ENCODE measurements around the gene NGEF.

The NGEF gene

GRCh38 chr2:233039846-233040530 lies 26.9 kb upstream of the NGEF start:
- no peaks in the 10 kb centered on the region for H3K36me3 ChIP-seq (ENCODE audit: control insufficient read depth, insufficient read depth, low read length)
- peaks cover 3% of the 10 kb centered on the region for H3K27me3 ChIP-seq (ENCODE audit: control insufficient read depth, insufficient read depth, low read length)
- no peaks in the 10 kb centered on the region for H3K9me3 ChIP-seq (ENCODE audit: control insufficient read depth, low read length)
- H3K4me1 ChIP-seq (ENCODE audit: control insufficient read depth, insufficient read depth, low read length): no peaks in the 10 kb centered on the region
- no peak overlapping the region for H3K4me3 ChIP-seq (ENCODE audit: low read length)
- no peak overlapping the region for H3K9ac ChIP-seq (ENCODE audit: low read length)

GRCh38 chr2:233039212-233039845 lies 26.3 kb upstream of the NGEF start:
- Histone ChIP-seq H3K27me3 (ENCODE audit: control insufficient read depth, insufficient read depth, low read length) (peaks cover 3% of the 10 kb centered on the region), H3K36me3 (ENCODE audit: control insufficient read depth, insufficient read depth, low read length) (no peaks in the 10 kb centered on the region), H3K9me3 (ENCODE audit: control insufficient read depth, low read length) (no peaks in the 10 kb centered on the region), H3K4me1 (ENCODE audit: control insufficient read depth, insufficient read depth, low read length) (no peaks in the 10 kb centered on the region), H3K4me3 (ENCODE audit: low read length) (no peak overlapping the region), H3K9ac (ENCODE audit: low read length) (no peak overlapping the region)

- Histone ChIP-seq H3K4me1 (ENCODE audit: control insufficient read depth, insufficient read depth, low read length) (no peaks in the 10 kb centered on the region), H3K9ac (ENCODE audit: low read length) (no peak overlapping the region), H3K36me3 (ENCODE audit: control insufficient read depth, insufficient read depth, low read length) (no peaks in the 10 kb centered on the region), H3K9me3 (ENCODE audit: control insufficient read depth, low read length) (no peaks in the 10 kb centered on the region), H3K4me3 (ENCODE audit: low read length) (no peak overlapping the region), H3K27me3 (ENCODE audit: control insufficient read depth, insufficient read depth, low read length) (no peaks in the 10 kb centered on the region)
Measured at GRCh38 chr2:233037078-233037477, 24.0 kb upstream of the NGEF start.

- Histone ChIP-seq H3K27me3 (ENCODE audit: control insufficient read depth, insufficient read depth, low read length) (no peaks in the 10 kb centered on the region), H3K9ac (ENCODE audit: low read length) (no peak overlapping the region), H3K9me3 (ENCODE audit: control insufficient read depth, low read length) (no peaks in the 10 kb centered on the region), H3K36me3 (ENCODE audit: control insufficient read depth, insufficient read depth, low read length) (no peaks in the 10 kb centered on the region), H3K4me1 (ENCODE audit: control insufficient read depth, insufficient read depth, low read length) (no peaks in the 10 kb centered on the region), H3K4me3 (ENCODE audit: low read length) (no peak overlapping the region)
Measured at GRCh38 chr2:233036162-233036838, 23.2 kb upstream of the NGEF start.

- Histone ChIP-seq H3K4me3 (ENCODE audit: low read length) (no peak overlapping the region), H3K4me1 (ENCODE audit: control insufficient read depth, insufficient read depth, low read length) (no peaks in the 10 kb centered on the region), H3K36me3 (ENCODE audit: control insufficient read depth, insufficient read depth, low read length) (no peaks in the 10 kb centered on the region)
Measured at GRCh38 chr2:233035426-233036161, 22.5 kb upstream of the NGEF start.

DNA sequence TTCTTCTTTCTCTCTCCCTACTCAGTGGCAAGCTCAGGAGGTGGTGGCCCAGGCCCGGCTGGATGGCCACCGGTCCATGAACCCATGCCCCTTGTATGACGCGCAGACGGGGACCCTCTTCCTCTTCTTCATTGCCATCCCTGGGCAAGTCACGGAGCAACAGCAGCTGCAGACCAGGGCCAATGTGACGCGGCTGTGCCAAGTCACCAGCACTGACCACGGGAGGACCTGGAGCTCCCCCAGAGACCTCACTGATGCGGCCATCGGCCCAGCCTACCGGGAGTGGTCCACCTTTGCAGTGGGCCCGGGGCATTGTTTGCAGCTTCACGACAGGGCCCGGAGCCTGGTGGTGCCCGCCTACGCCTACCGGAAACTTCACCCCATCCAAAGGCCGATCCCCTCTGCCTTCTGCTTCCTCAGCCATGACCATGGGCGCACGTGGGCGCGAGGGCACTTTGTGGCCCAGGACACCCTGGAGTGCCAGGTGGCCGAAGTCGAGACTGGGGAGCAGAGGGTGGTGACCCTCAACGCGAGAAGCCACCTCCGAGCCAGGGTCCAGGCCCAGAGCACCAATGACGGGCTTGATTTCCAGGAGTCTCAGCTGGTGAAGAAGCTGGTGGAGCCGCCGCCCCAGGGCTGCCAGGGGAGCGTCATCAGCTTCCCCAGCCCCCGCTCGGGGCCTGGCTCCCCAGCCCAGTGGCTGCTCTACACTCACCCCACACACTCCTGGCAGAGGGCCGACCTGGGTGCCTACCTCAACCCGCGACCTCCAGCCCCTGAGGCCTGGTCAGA lies 21.2 kb upstream of the NGEF start:
- Histone ChIP-seq H3K36me3 (ENCODE audit: control insufficient read depth, insufficient read depth, low read length) (no peaks in the 10 kb centered on the region), H3K9me3 (ENCODE audit: control insufficient read depth, low read length) (no peaks in the 10 kb centered on the region), H3K27me3 (ENCODE audit: control insufficient read depth, insufficient read depth, low read length) (no peaks in the 10 kb centered on the region), H3K4me1 (ENCODE audit: control insufficient read depth, insufficient read depth, low read length) (no peaks in the 10 kb centered on the region), H3K4me3 (ENCODE audit: low read length) (no peak overlapping the region), H3K9ac (ENCODE audit: low read length) (no peak overlapping the region)

More at GRCh38 chr2:233035426-233036161, 22.5 kb upstream of the NGEF start:
- no peak overlapping the region for H3K9ac ChIP-seq (ENCODE audit: low read length)
- H3K27me3 ChIP-seq (ENCODE audit: control insufficient read depth, insufficient read depth, low read length): no peaks in the 10 kb centered on the region
- no peaks in the 10 kb centered on the region for H3K9me3 ChIP-seq (ENCODE audit: control insufficient read depth, low read length)

DNA sequence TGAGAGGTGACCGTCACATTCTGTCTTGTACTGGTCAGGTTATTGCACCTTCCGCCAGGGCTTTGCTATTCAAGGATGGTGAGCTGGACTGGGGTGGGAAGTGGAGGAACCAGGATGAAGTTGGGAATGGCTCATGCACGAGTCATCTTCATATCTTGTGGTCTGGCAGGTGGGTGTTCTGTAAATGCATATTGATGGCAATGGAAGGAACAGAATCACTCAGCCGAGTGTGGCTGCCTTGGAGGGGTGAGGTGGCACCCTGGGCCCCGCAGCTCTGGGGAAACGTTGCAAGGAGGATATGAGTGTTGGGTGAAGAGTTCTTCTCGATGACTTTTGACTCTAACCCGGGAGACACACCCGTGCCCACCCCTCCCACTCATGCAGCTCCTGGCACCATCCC lies 20.6 kb upstream of the NGEF start:
- no peak overlapping the region for H3K4me3 ChIP-seq (ENCODE audit: low read length)
- H3K4me1 ChIP-seq (ENCODE audit: control insufficient read depth, insufficient read depth, low read length): no peaks in the 10 kb centered on the region
- H3K9ac ChIP-seq (ENCODE audit: low read length): no peak overlapping the region
- H3K27me3 ChIP-seq (ENCODE audit: control insufficient read depth, insufficient read depth, low read length): no peaks in the 10 kb centered on the region
- no peaks in the 10 kb centered on the region for H3K36me3 ChIP-seq (ENCODE audit: control insufficient read depth, insufficient read depth, low read length)
- no peaks in the 10 kb centered on the region for H3K9me3 ChIP-seq (ENCODE audit: control insufficient read depth, low read length)

DNA sequence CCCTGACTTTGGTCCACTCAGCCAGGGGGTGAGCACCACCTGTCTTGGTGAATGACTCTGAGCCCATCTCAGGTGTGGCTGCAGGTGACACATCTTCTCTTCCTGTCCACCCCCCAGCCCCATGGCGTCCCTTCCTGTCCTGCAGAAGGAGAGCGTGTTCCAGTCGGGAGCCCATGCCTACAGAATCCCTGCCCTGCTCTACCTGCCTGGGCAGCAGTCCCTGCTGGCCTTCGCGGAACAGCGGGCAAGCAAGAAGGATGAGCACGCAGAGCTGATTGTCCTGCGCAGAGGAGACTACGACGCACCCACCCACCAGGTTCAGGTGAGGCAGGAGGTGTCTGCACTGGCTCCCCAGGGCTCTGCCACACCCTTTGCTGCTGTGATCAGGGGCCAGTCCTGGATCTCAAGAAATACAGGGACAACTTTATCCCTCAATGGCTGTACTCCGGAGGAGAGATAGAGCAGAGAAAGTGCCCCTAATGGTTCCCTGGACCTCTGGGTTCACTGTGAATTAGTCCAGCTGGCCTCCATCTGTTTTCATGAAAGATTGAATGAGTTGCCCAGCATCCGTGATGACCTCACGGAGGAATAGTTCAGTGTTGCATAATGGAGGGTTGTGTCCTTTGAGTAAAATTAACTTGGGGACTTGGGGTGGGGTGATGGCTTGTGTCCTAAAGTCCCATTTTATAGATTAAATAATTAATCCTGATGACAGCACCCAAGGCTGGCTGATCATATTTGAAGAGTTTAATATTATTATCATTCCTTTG lies 19.7 kb upstream of the NGEF start, which contains the start of gene NEU2:
TSS of gene NEU2 (plus strand) at position 122 of the 770 bp plus-strand sequence. CDS start at position 122, 0 bp downstream.
- Histone ChIP-seq H3K9ac (ENCODE audit: low read length) (no peak within 1 kb of the TSS), H3K27me3 (ENCODE audit: control insufficient read depth, insufficient read depth, low read length) (no peaks in the 10 kb centered on the region), H3K4me3 (ENCODE audit: low read length) (no peak within 1 kb of the TSS), H3K9me3 (ENCODE audit: control insufficient read depth, low read length) (no peaks in the 10 kb centered on the region), H3K4me1 (ENCODE audit: control insufficient read depth, insufficient read depth, low read length) (no peaks in the 10 kb centered on the region), H3K36me3 (ENCODE audit: control insufficient read depth, insufficient read depth, low read length) (no peaks in the 10 kb centered on the region)

- Histone ChIP-seq H3K4me3 (ENCODE audit: low read length) (no peak overlapping the region), H3K27me3 (ENCODE audit: control insufficient read depth, insufficient read depth, low read length) (no peaks in the 10 kb centered on the region), H3K36me3 (ENCODE audit: control insufficient read depth, insufficient read depth, low read length) (no peaks in the 10 kb centered on the region), H3K4me1 (ENCODE audit: control insufficient read depth, insufficient read depth, low read length) (no peaks in the 10 kb centered on the region), H3K9me3 (ENCODE audit: control insufficient read depth, low read length) (no peaks in the 10 kb centered on the region), H3K9ac (ENCODE audit: low read length) (no peak overlapping the region)
Measured at GRCh38 chr2:233031556-233032500, 18.8 kb upstream of the NGEF start.

GRCh38 chr2:233029321-233029720 lies 16.3 kb upstream of the NGEF start:
- no peak overlapping the region for H3K4me3 ChIP-seq (ENCODE audit: low read length)
- no peaks in the 10 kb centered on the region for H3K27me3 ChIP-seq (ENCODE audit: control insufficient read depth, insufficient read depth, low read length)
- H3K9me3 ChIP-seq (ENCODE audit: control insufficient read depth, low read length): no peaks in the 10 kb centered on the region
- no peaks in the 10 kb centered on the region for H3K4me1 ChIP-seq (ENCODE audit: control insufficient read depth, insufficient read depth, low read length)
- H3K9ac ChIP-seq (ENCODE audit: low read length): no peak overlapping the region
- no peaks in the 10 kb centered on the region for H3K36me3 ChIP-seq (ENCODE audit: control insufficient read depth, insufficient read depth, low read length)

Data from mucosa of stomach (tissue), 1 donor.